SU-DHL-6 (cell line): ENCODE data around the gene ATP5MC3.

Source experiments
- CTCF ChIP-seq: fragments of 200-600 bp; sonication (generic); IDR thresholded peaks from one replicate; pipeline ENCODE4 v1.5.1; 2017; ENCODE audit warnings: antibody characterized with exemption, mild to moderate bottlenecking, low read length, moderate library complexity; ENCODE audit not compliant: insufficient read depth, poor library complexity, severe bottlenecking
- EZH2phosphoT487 ChIP-seq: fragments of 200-600 bp; sonication (generic), shearing (Covaris generic); conservative IDR thresholded peaks from 2 replicates; pipeline ENCODE4 v1.6.1; 2018; ENCODE audit warnings: mild to moderate bottlenecking, antibody characterized with exemption, low read length, moderate library complexity, mixed read lengths

- no peak for TF ChIP-seq CTCF
- no peak for TF ChIP-seq EZH2phosphoT487
Measured at GRCh38 chr2:175147186-175147585, 34.3 kb downstream of the ATP5MC3 start.
